ENCODE results near the gene ZNF740.
"Not testable (repeated sequence)": the region's sequence is repeated elsewhere in the genome, so short reads cannot be mapped to it uniquely, and the experiment has no call there.

DNA sequence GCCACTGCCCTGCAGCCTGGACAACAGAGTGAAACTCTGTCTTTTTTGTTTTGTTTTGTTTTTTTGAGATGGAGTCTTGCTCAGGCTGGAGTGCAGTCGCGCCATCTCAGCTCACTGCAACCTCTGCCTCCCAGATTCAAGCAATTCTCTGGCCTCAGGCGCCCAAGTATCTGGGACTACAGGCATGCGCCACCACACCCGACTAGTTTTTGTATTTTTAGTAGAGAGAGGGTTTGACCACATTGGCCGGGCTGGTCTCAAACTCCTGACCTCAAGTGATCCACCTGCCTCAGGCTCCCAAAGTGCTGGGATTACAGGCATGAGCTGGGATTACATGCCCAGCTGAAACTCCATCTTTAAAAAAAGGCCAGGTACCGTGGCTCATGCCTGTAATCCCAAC is 21.8 kb downstream of the ZNF740 start:
- TF ChIP-seq, protein P1, sequence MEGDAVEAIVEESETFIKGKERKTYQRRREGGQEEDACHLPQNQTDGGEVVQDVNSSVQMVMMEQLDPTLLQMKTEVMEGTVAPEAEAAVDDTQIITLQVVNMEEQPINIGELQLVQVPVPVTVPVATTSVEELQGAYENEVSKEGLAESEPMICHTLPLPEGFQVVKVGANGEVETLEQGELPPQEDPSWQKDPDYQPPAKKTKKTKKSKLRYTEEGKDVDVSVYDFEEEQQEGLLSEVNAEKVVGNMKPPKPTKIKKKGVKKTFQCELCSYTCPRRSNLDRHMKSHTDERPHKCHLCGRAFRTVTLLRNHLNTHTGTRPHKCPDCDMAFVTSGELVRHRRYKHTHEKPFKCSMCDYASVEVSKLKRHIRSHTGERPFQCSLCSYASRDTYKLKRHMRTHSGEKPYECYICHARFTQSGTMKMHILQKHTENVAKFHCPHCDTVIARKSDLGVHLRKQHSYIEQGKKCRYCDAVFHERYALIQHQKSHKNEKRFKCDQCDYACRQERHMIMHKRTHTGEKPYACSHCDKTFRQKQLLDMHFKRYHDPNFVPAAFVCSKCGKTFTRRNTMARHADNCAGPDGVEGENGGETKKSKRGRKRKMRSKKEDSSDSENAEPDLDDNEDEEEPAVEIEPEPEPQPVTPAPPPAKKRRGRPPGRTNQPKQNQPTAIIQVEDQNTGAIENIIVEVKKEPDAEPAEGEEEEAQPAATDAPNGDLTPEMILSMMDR (IDR thresholded peaks at IDR 0.05) = not testable (repeated sequence)
- not testable (repeated sequence) for TF ChIP-seq EZH2 (IDR thresholded peaks at IDR 0.05)
